ENCODE data around the gene MORC4.

The MORC4 gene

GRCh38 chrX:106905064-106905708, 94.8 kb downstream of the MORC4 start:
- no peaks in the 10 kb centered on the region for H3K9me3 ChIP-seq (ENCODE audit: control insufficient read depth in 1 of 2, low read length in 2 of 2)
- H3K36me3 ChIP-seq (ENCODE audit: control insufficient read depth in 1 of 2, insufficient read depth in 2 of 2, low read length in 2 of 2): no peaks in the 10 kb centered on the region
- no peak overlapping the region for H3K4me3 ChIP-seq (ENCODE audit: low read depth in 1 of 2, low read length in 2 of 2)
- no peaks in the 10 kb centered on the region for H3K27me3 ChIP-seq (ENCODE audit: low read depth, low read length)
- no peak overlapping the region for H3K27ac ChIP-seq (ENCODE audit: low read length)
- H3K4me1 ChIP-seq (ENCODE audit: control insufficient read depth in 1 of 2, insufficient read depth in 2 of 2, low read length in 2 of 2): no peaks in the 10 kb centered on the region

GRCh38 chrX:106903856-106904528, 96.0 kb downstream of the MORC4 start:
- no peaks in the 10 kb centered on the region for H3K27me3 ChIP-seq (ENCODE audit: low read depth, low read length)
- no peak overlapping the region for H3K27ac ChIP-seq (ENCODE audit: low read length)
- H3K36me3 ChIP-seq (ENCODE audit: control insufficient read depth in 1 of 2, insufficient read depth in 2 of 2, low read length in 2 of 2): no peaks in the 10 kb centered on the region
- H3K9me3 ChIP-seq (ENCODE audit: control insufficient read depth in 1 of 2, low read length in 2 of 2): no peaks in the 10 kb centered on the region
- H3K4me1 ChIP-seq (ENCODE audit: control insufficient read depth in 1 of 2, insufficient read depth in 2 of 2, low read length in 2 of 2): no peaks in the 10 kb centered on the region
- no peak overlapping the region for H3K4me3 ChIP-seq (ENCODE audit: low read depth in 1 of 2, low read length in 2 of 2)

GRCh38 chrX:106903291-106903824, 96.7 kb downstream of the MORC4 start, which contains the start of gene RIPPLY1:
Gene RIPPLY1, minus strand, starts transcription at chrX:106903341. Its CDS starts 54 bp downstream, at chrX:106903287.
- Histone ChIP-seq H3K9me3 (ENCODE audit: control insufficient read depth in 1 of 2, low read length in 2 of 2) (no peaks in the 10 kb centered on the region), H3K4me3 (ENCODE audit: low read depth in 1 of 2, low read length in 2 of 2) (no peak within 1 kb of the TSS), H3K27me3 (ENCODE audit: low read depth, low read length) (no peaks in the 10 kb centered on the region), H3K27ac (ENCODE audit: low read length) (no peak within 1 kb of the TSS), H3K4me1 (ENCODE audit: control insufficient read depth in 1 of 2, insufficient read depth in 2 of 2, low read length in 2 of 2) (no peaks in the 10 kb centered on the region), H3K36me3 (ENCODE audit: control insufficient read depth in 1 of 2, insufficient read depth in 2 of 2, low read length in 2 of 2) (no peaks in the 10 kb centered on the region)

- H3K4me1 ChIP-seq (ENCODE audit: control insufficient read depth in 1 of 2, insufficient read depth in 2 of 2, low read length in 2 of 2): no peaks in the 10 kb centered on the region
- H3K27me3 ChIP-seq (ENCODE audit: low read depth, low read length): no peaks in the 10 kb centered on the region
- no peaks in the 10 kb centered on the region for H3K9me3 ChIP-seq (ENCODE audit: control insufficient read depth in 1 of 2, low read length in 2 of 2)
- no peaks in the 10 kb centered on the region for H3K36me3 ChIP-seq (ENCODE audit: control insufficient read depth in 1 of 2, insufficient read depth in 2 of 2, low read length in 2 of 2)
- H3K4me3 ChIP-seq (ENCODE audit: low read depth in 1 of 2, low read length in 2 of 2): no peak overlapping the region
- no peak overlapping the region for H3K27ac ChIP-seq (ENCODE audit: low read length)
These were observed 97.3 kb downstream of the MORC4 start for GRCh38 chrX:106902684-106903083.

- Histone ChIP-seq H3K9me3 (ENCODE audit: control insufficient read depth in 1 of 2, low read length in 2 of 2) (no peaks in the 10 kb centered on the region), H3K4me3 (ENCODE audit: low read depth in 1 of 2, low read length in 2 of 2) (no peak overlapping the region), H3K27ac (ENCODE audit: low read length) (no peak overlapping the region)
These were observed 98.2 kb downstream of the MORC4 start for GRCh38 chrX:106901781-106902219.

GRCh38 chrX:106901341-106901740, 98.7 kb downstream of the MORC4 start:
- no peaks in the 10 kb centered on the region for H3K9me3 ChIP-seq (ENCODE audit: control insufficient read depth in 1 of 2, low read length in 2 of 2)
- no peaks in the 10 kb centered on the region for H3K4me1 ChIP-seq (ENCODE audit: control insufficient read depth in 1 of 2, insufficient read depth in 2 of 2, low read length in 2 of 2)
- H3K36me3 ChIP-seq (ENCODE audit: control insufficient read depth in 1 of 2, insufficient read depth in 2 of 2, low read length in 2 of 2): no peaks in the 10 kb centered on the region
- no peak overlapping the region for H3K4me3 ChIP-seq (ENCODE audit: low read depth in 1 of 2, low read length in 2 of 2)
- no peak overlapping the region for H3K27ac ChIP-seq (ENCODE audit: low read length)
- H3K27me3 ChIP-seq (ENCODE audit: low read depth, low read length): no peaks in the 10 kb centered on the region

More at GRCh38 chrX:106901781-106902219, 98.2 kb downstream of the MORC4 start:
- no peaks in the 10 kb centered on the region for H3K4me1 ChIP-seq (ENCODE audit: control insufficient read depth in 1 of 2, insufficient read depth in 2 of 2, low read length in 2 of 2)
- H3K36me3 ChIP-seq (ENCODE audit: control insufficient read depth in 1 of 2, insufficient read depth in 2 of 2, low read length in 2 of 2): no peaks in the 10 kb centered on the region
- H3K27me3 ChIP-seq (ENCODE audit: low read depth, low read length): no peaks in the 10 kb centered on the region

GRCh38 chrX:106899841-106900240, 100.2 kb downstream of the MORC4 start:
- no peaks in the 10 kb centered on the region for H3K36me3 ChIP-seq (ENCODE audit: control insufficient read depth in 1 of 2, insufficient read depth in 2 of 2, low read length in 2 of 2)
- no peaks in the 10 kb centered on the region for H3K27me3 ChIP-seq (ENCODE audit: low read depth, low read length)
- no peaks in the 10 kb centered on the region for H3K9me3 ChIP-seq (ENCODE audit: control insufficient read depth in 1 of 2, low read length in 2 of 2)
- H3K27ac ChIP-seq (ENCODE audit: low read length): no peak overlapping the region
- no peak overlapping the region for H3K4me3 ChIP-seq (ENCODE audit: low read depth in 1 of 2, low read length in 2 of 2)
- no peaks in the 10 kb centered on the region for H3K4me1 ChIP-seq (ENCODE audit: control insufficient read depth in 1 of 2, insufficient read depth in 2 of 2, low read length in 2 of 2)

- no peaks in the 10 kb centered on the region for H3K4me1 ChIP-seq (ENCODE audit: control insufficient read depth in 1 of 2, insufficient read depth in 2 of 2, low read length in 2 of 2)
- no peak overlapping the region for H3K27ac ChIP-seq (ENCODE audit: low read length)
- H3K36me3 ChIP-seq (ENCODE audit: control insufficient read depth in 1 of 2, insufficient read depth in 2 of 2, low read length in 2 of 2): no peaks in the 10 kb centered on the region
- H3K4me3 ChIP-seq (ENCODE audit: low read depth in 1 of 2, low read length in 2 of 2): no peak overlapping the region
- H3K27me3 ChIP-seq (ENCODE audit: low read depth, low read length): no peaks in the 10 kb centered on the region
- no peaks in the 10 kb centered on the region for H3K9me3 ChIP-seq (ENCODE audit: control insufficient read depth in 1 of 2, low read length in 2 of 2)
These were observed 100.7 kb downstream of the MORC4 start for GRCh38 chrX:106899276-106899675.

GRCh38 chrX:106898462-106898861, 101.5 kb downstream of the MORC4 start:
- Histone ChIP-seq H3K4me3 (ENCODE audit: low read depth in 1 of 2, low read length in 2 of 2) (no peak overlapping the region), H3K36me3 (ENCODE audit: control insufficient read depth in 1 of 2, insufficient read depth in 2 of 2, low read length in 2 of 2) (no peaks in the 10 kb centered on the region), H3K27ac (ENCODE audit: low read length) (no peak overlapping the region), H3K9me3 (ENCODE audit: control insufficient read depth in 1 of 2, low read length in 2 of 2) (no peaks in the 10 kb centered on the region), H3K27me3 (ENCODE audit: low read depth, low read length) (no peaks in the 10 kb centered on the region), H3K4me1 (ENCODE audit: control insufficient read depth in 1 of 2, insufficient read depth in 2 of 2, low read length in 2 of 2) (no peaks in the 10 kb centered on the region)

- H3K27ac ChIP-seq (ENCODE audit: low read length): no peak overlapping the region
- no peak overlapping the region for H3K4me3 ChIP-seq (ENCODE audit: low read depth in 1 of 2, low read length in 2 of 2)
- no peaks in the 10 kb centered on the region for H3K27me3 ChIP-seq (ENCODE audit: low read depth, low read length)
- no peaks in the 10 kb centered on the region for H3K4me1 ChIP-seq (ENCODE audit: control insufficient read depth in 1 of 2, insufficient read depth in 2 of 2, low read length in 2 of 2)
- no peaks in the 10 kb centered on the region for H3K9me3 ChIP-seq (ENCODE audit: control insufficient read depth in 1 of 2, low read length in 2 of 2)
- no peaks in the 10 kb centered on the region for H3K36me3 ChIP-seq (ENCODE audit: control insufficient read depth in 1 of 2, insufficient read depth in 2 of 2, low read length in 2 of 2)
These were observed 102.8 kb downstream of the MORC4 start for GRCh38 chrX:106897259-106897658.

- Histone ChIP-seq H3K4me1 (ENCODE audit: control insufficient read depth in 1 of 2, insufficient read depth in 2 of 2, low read length in 2 of 2) (no peaks in the 10 kb centered on the region), H3K27me3 (ENCODE audit: low read depth, low read length) (no peaks in the 10 kb centered on the region), H3K27ac (ENCODE audit: low read length) (no peak overlapping the region), H3K4me3 (ENCODE audit: low read depth in 1 of 2, low read length in 2 of 2) (no peak overlapping the region), H3K9me3 (ENCODE audit: control insufficient read depth in 1 of 2, low read length in 2 of 2) (no peaks in the 10 kb centered on the region), H3K36me3 (ENCODE audit: control insufficient read depth in 1 of 2, insufficient read depth in 2 of 2, low read length in 2 of 2) (no peaks in the 10 kb centered on the region)
These were observed 105.0 kb downstream of the MORC4 start for GRCh38 chrX:106894978-106895452.

All from muscle layer of duodenum (tissue), 2 donors.